NT2/D1 (cell line): ENCODE results near the gene ACSL1.

ENCODE experiments used
- SUZ12 ChIP-seq: IDR thresholded peaks from 2 replicates; pipeline ENCODE4 v1.6.1; 2011; ENCODE audit not compliant: insufficient read length, insufficient read depth; ENCODE audit errors: extremely low read depth
- YY1 ChIP-seq: IDR thresholded peaks from 2 replicates; pipeline ENCODE4 v1.6.1; 2011; ENCODE audit not compliant: insufficient read length, insufficient read depth
- ZNF274 ChIP-seq: IDR thresholded peaks from 2 replicates; pipeline ENCODE4 v1.6.1; 2011; ENCODE audit warnings: mild to moderate bottlenecking, low read depth, low read length

DNA sequence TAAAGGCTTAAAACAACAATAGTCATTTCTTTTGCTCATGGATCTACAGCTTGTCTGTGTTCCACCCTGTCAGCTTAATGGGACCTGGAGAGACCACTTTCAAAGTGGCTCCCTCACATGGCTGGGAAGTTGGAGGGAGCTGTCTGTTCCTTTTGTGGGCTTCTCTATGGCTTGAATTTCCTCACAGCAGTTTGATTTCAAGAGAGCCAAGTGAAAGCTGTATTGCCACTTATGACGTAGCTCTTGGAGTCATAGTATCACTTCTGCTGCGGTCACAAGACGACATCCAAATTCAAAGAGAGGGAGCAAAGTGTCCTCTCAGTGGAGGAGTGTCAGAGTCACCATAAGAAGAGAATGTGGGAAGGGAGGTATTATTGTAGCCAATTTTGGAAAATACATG is 22.7 kb upstream of the ACSL1 start:
- TF ChIP-seq YY1 (no peak), ZNF274 (no peak), SUZ12 (no peak)
